Nephron (organoid): ENCODE data around the gene HSD17B4.

Experiments used
- H3K27ac Mint-ChIP-seq, 3 experiments: 2 replicates each; pipeline ENCODE4 v1.8.0; 2020; ENCODE audit warnings: mixed read lengths in 3 of 3, mild to moderate bottlenecking in 2 of 3, moderate library complexity in 1 of 3
- H3K27me3 Mint-ChIP-seq: 2 replicates; pipeline ENCODE4 v1.8.0; 2021; ENCODE audit warnings: low read depth, mild to moderate bottlenecking, moderate library complexity, mixed read lengths
- H3K36me3 Mint-ChIP-seq: 2 replicates; pipeline ENCODE4 v1.8.0; 2020; ENCODE audit warnings: low read depth, mixed read lengths
- H3K4me1 Mint-ChIP-seq: 2 replicates; pipeline ENCODE4 v1.8.0; 2020; ENCODE audit warnings: mixed read lengths
- H3K4me3 Mint-ChIP-seq, 3 experiments: 2 replicates each; pipeline ENCODE4 v1.8.0; 2020; ENCODE audit warnings: mild to moderate bottlenecking in 3 of 3, mixed read lengths in 3 of 3, moderate library complexity in 2 of 3
- H3K9me3 Mint-ChIP-seq: 2 replicates; pipeline ENCODE4 v1.8.0; 2020; ENCODE audit warnings: mixed read lengths
- CTCF ChIP-seq, 3 experiments: fragments of 200-600 bp; sonication (generic); IDR thresholded peaks; one replicate each; pipeline ENCODE4 v1.5.0; 2021; ENCODE audit warnings: antibody characterized with exemption in 3 of 3; ENCODE audit not compliant: unreplicated experiment in 3 of 3

Gene HSD17B4

GRCh38 chr5:119524485-119524884 is 72.2 kb downstream of the HSD17B4 start:
- Mint-ChIP-seq H3K9me3 (peaks cover 10% of the 10 kb centered on the region), H3K27ac (no peak overlapping the region)

GRCh38 chr5:119527351-119527750 is 75.1 kb downstream of the HSD17B4 start:
- H3K9me3 Mint-ChIP-seq: peaks cover 4% of the 10 kb centered on the region
- no peak overlapping the region for H3K27ac Mint-ChIP-seq
- H3K4me1 Mint-ChIP-seq: no peaks in the 10 kb centered on the region
- no peak for TF ChIP-seq CTCF (IDR thresholded peaks at IDR 0.05; ENCODE audit: unreplicated experiment in 3 of 3)
- peaks cover 45% of the 10 kb centered on the region for H3K36me3 Mint-ChIP-seq
- H3K27me3 Mint-ChIP-seq: no peaks in the 10 kb centered on the region
- H3K4me3 Mint-ChIP-seq: no peak overlapping the region

More at GRCh38 chr5:119524485-119524884, 72.2 kb downstream of the HSD17B4 start:
- no peaks in the 10 kb centered on the region for H3K4me1 Mint-ChIP-seq
- no peaks in the 10 kb centered on the region for H3K27me3 Mint-ChIP-seq
- no peak overlapping the region for H3K4me3 Mint-ChIP-seq
- peaks cover 58% of the 10 kb centered on the region for H3K36me3 Mint-ChIP-seq
- no peak for TF ChIP-seq CTCF (IDR thresholded peaks at IDR 0.05; ENCODE audit: unreplicated experiment in 3 of 3)

GRCh38 chr5:119529811-119530210 is 77.5 kb downstream of the HSD17B4 start:
- Mint-ChIP-seq H3K36me3 (peaks cover 48% of the 10 kb centered on the region), H3K4me3 (no peak overlapping the region), H3K9me3 (no peaks in the 10 kb centered on the region), H3K27me3 (no peaks in the 10 kb centered on the region), H3K4me1 (no peaks in the 10 kb centered on the region), H3K27ac (no peak overlapping the region)
- no peak for TF ChIP-seq CTCF (IDR thresholded peaks at IDR 0.05; ENCODE audit: unreplicated experiment in 3 of 3)

GRCh38 chr5:119532637-119533036 is 80.3 kb downstream of the HSD17B4 start:
- Mint-ChIP-seq H3K27me3 (no peaks in the 10 kb centered on the region), H3K9me3 (no peaks in the 10 kb centered on the region), H3K27ac (no peak overlapping the region), H3K36me3 (peaks cover 44% of the 10 kb centered on the region), H3K4me3 (no peak overlapping the region), H3K4me1 (no peaks in the 10 kb centered on the region)
- TF ChIP-seq CTCF (IDR thresholded peaks at IDR 0.05; ENCODE audit: unreplicated experiment in 3 of 3): no peak

- Mint-ChIP-seq H3K9me3 (no peaks in the 10 kb centered on the region), H3K27me3 (no peaks in the 10 kb centered on the region), H3K4me1 (no peaks in the 10 kb centered on the region), H3K4me3 (no peak overlapping the region), H3K36me3 (peaks cover 47% of the 10 kb centered on the region), H3K27ac (no peak overlapping the region)
- no peak for TF ChIP-seq CTCF (IDR thresholded peaks at IDR 0.05; ENCODE audit: unreplicated experiment in 3 of 3)
Observed at GRCh38 chr5:119537704-119538103, 85.4 kb downstream of the HSD17B4 start.

- no peak for TF ChIP-seq CTCF (IDR thresholded peaks at IDR 0.05; ENCODE audit: unreplicated experiment in 3 of 3)
- Mint-ChIP-seq H3K4me3 (no peak overlapping the region), H3K27ac (no peak overlapping the region), H3K36me3 (peaks cover 38% of the 10 kb centered on the region), H3K27me3 (no peaks in the 10 kb centered on the region), H3K4me1 (no peaks in the 10 kb centered on the region), H3K9me3 (no peaks in the 10 kb centered on the region)
Observed at GRCh38 chr5:119541716-119542115, 89.4 kb downstream of the HSD17B4 start.
